ENCODE measurements around the gene FADS2. TPM values are rescaled to one million over a fixed set of nuclear protein-coding genes. Genes with fewer than 3 reads are reported as not detected.

Gene FADS2
- total RNA-seq, 1 experiment from 2014 or later: 1,097 TPM

- no peak for TF ChIP-seq CTCF (conservative IDR thresholded peaks at IDR 0.05; ENCODE audit: low read depth, low read length)
- TF ChIP-seq EZH2 (IDR thresholded peaks at IDR 0.05; ENCODE audit: borderline replicate concordance, low read depth, low read length, poor library complexity, severe bottlenecking): no peak
- Histone ChIP-seq H3K4me1 (ENCODE audit: insufficient read depth, low read length, poor library complexity, severe bottlenecking) (peaks cover 13% of the 10 kb centered on the region), H3K4me3 (ENCODE audit: low read depth, low read length, poor library complexity, severe bottlenecking) (peak overlapping the region; percentile 70), H3K27ac (ENCODE audit: low read depth, low read length, poor library complexity, severe bottlenecking) (peak overlapping the region; percentile 22), H3K27me3 (replicated peaks; ENCODE audit: insufficient read depth, low read depth, low read length, poor library complexity) (no peaks in the 10 kb centered on the region), H3K9me3 (ENCODE audit: low read depth, low read length, poor library complexity, severe bottlenecking) (no peaks in the 10 kb centered on the region), H3K36me3 (ENCODE audit: insufficient read depth, low read length, poor library complexity, severe bottlenecking) (no peaks in the 10 kb centered on the region)
- intact Hi-C loops (cut with micrococcal nuclease; ENCODE audit: unreplicated experiment): no loop called here
- ChIA-PET CTCF (interaction anchor here (1.2 kb wide), 1 partner anchor 166 kb away, joined by 3 read pairs; no protein-coding TSS in a partner anchor), POLR2A (ENCODE audit: low non-redundant PET) (no interaction called here)
- DNase-seq (ENCODE audit: low spot score): no peak
- no TSS peak for BruUV-seq (replicated peaks)
Observed at GRCh38 chr11:61916737-61917333, 88.7 kb downstream of the FADS2 start.

Small RNA genes within 50 kb of the gene (microRNA-seq; reads per million reads assigned to microRNA genes)
- 1.1 reads per million for gene MIR6746

Other genes starting within 250 kb of the FADS2 start
- gene SYT7, start 247.2 kb upstream of the FADS2 start, total RNA-seq (2021): 1.3 and 2.0 TPM in 2 replicates
- 10.9 and 11.0 TPM in 2 replicates for gene DAGLA, start 147.9 kb upstream of the FADS2 start, total RNA-seq (2021)
- 11.2 and 14.6 TPM in 2 replicates for gene MYRF, start 75.7 kb upstream of the FADS2 start, total RNA-seq (2021)
- 138 and 139 TPM in 2 replicates for gene TMEM258, start 35.7 kb upstream of the FADS2 start, total RNA-seq (2021)
- 140 and 152 TPM in 2 replicates for gene FEN1, start 35.4 kb upstream of the FADS2 start, total RNA-seq (2021)
- gene FADS1, start 11.3 kb upstream of the FADS2 start, total RNA-seq (2021): 442 and 490 TPM in 2 replicates
- gene FADS3, start 63.2 kb downstream of the FADS2 start, total RNA-seq (2021): 23.3 and 28.1 TPM in 2 replicates
- 21.9 and 26.9 TPM in 2 replicates for gene RAB3IL1, start 89.3 kb downstream of the FADS2 start, total RNA-seq (2021)
- gene BEST1, start 122.1 kb downstream of the FADS2 start, total RNA-seq (2021): 5.3 and 8.6 TPM in 2 replicates
- gene FTH1, start 139.3 kb downstream of the FADS2 start, total RNA-seq (2021): 2,291 and 2,484 TPM in 2 replicates

All from A673 (cell line).